ENCODE results near the gene PRKAA1. TPM values are rescaled to one million over a fixed set of nuclear protein-coding genes. Genes with fewer than 3 reads are reported as not detected.
"Not testable (repeated sequence)": the region's sequence is repeated elsewhere in the genome, so short reads cannot be mapped to it uniquely, and the experiment has no call there.

PRKAA1 gene
- total RNA-seq, 4 donors from 2014 or later, result 82.7 to 132 (median 100) TPM

GRCh38 chr5:40736103-40736875 is 61.9 kb downstream of the PRKAA1 start:
- Histone ChIP-seq H3K4me3 (no peak overlapping the region), H3K36me3 (peaks cover 0 to 17% (median 0%) of the 10 kb centered on the region in 3 donors), H3K27ac (no peak overlapping the region), H3K27me3 (no peaks in the 10 kb centered on the region), H3K9me3 (no peaks in the 10 kb centered on the region), H3K4me1 (peaks cover 0 to 26% (median 2%) of the 10 kb centered on the region in 4 donors)
- DNase-seq, result no peak
- TF ChIP-seq CTCF (IDR thresholded peaks at IDR 0.05) (peak; percentile 20 to 90 (median 78)), POLR2A (IDR thresholded peaks at IDR 0.05) (no peak)

DNA sequence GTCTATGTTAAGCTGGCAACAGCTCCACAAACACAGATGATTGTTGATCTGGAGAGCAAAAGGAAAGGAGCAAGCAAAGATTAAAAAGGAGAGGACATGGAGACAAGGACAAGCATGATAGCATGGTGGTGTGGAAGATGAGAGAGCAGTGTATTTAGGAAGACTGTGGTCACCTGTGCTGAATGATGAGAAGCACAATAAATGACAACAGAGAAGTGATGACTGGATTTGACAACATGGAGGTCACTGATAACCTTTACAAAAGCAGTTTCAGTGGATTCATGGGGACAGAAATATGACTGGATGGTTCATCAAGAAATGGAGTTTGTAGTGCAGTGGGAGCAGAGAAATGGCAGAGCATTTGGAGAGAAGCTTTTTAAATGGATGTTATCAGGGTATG is 62.6 kb downstream of the PRKAA1 start:
- no peaks in the 10 kb centered on the region for H3K9me3 ChIP-seq
- no peak overlapping the region for H3K27ac ChIP-seq
- TF ChIP-seq CTCF (IDR thresholded peaks at IDR 0.05), result no peak
- no peak for TF ChIP-seq POLR2A (IDR thresholded peaks at IDR 0.05)
- no peaks in the 10 kb centered on the region for H3K27me3 ChIP-seq
- no peak overlapping the region for H3K4me3 ChIP-seq
- H3K4me1 ChIP-seq, result peaks cover 0 to 26% (median 2%) of the 10 kb centered on the region in 4 donors
- peaks cover 0 to 10% (median 0%) of the 10 kb centered on the region in 3 donors for H3K36me3 ChIP-seq
- no peak for DNase-seq

DNA sequence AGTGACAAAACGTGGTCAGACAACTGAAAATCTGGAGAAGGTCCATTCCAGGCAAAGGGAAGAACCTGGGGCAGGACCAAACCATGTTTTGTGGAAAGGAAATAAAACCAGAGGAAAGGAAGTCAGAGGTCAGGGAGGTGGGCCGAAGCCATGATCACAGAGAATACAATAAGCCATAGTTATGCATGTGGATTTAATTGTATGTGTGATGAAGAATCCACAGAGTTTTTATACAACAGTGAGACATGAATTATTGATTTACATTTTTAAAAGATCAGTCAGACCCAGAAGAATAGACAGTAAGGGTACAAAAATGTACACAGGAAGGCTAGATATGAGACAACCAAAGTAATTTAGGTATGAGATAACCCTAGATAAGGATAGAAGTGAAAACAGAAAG is 63.2 kb downstream of the PRKAA1 start:
- H3K27ac ChIP-seq, result peak overlapping the region in 2 of 4 donors; percentile 1 to 56
- H3K36me3 ChIP-seq, result peaks cover 0 to 4% (median 0%) of the 10 kb centered on the region in 3 donors
- no peak overlapping the region for H3K4me3 ChIP-seq
- H3K4me1 ChIP-seq, result peaks cover 0 to 26% (median 2%) of the 10 kb centered on the region in 4 donors
- H3K27me3 ChIP-seq, result no peaks in the 10 kb centered on the region
- no peak for DNase-seq
- H3K9me3 ChIP-seq, result no peaks in the 10 kb centered on the region
- TF ChIP-seq POLR2A (IDR thresholded peaks at IDR 0.05) (no peak), CTCF (IDR thresholded peaks at IDR 0.05) (no peak)

GRCh38 chr5:40733879-40734563 is 64.2 kb downstream of the PRKAA1 start:
- H3K4me3 ChIP-seq, result no peak overlapping the region
- H3K9me3 ChIP-seq, result no peaks in the 10 kb centered on the region
- TF ChIP-seq CTCF (IDR thresholded peaks at IDR 0.05) (peak in 1 of 6 experiments; percentile 13), POLR2A (IDR thresholded peaks at IDR 0.05) (no peak)
- no peaks in the 10 kb centered on the region for H3K27me3 ChIP-seq
- DNase-seq, result no peak
- peaks cover 0 to 26% (median 2%) of the 10 kb centered on the region in 4 donors for H3K4me1 ChIP-seq
- peak overlapping the region in 2 of 4 donors; percentile 1 to 56 for H3K27ac ChIP-seq
- peaks cover 0 to 6% (median 0%) of the 10 kb centered on the region in 3 donors for H3K36me3 ChIP-seq

DNA sequence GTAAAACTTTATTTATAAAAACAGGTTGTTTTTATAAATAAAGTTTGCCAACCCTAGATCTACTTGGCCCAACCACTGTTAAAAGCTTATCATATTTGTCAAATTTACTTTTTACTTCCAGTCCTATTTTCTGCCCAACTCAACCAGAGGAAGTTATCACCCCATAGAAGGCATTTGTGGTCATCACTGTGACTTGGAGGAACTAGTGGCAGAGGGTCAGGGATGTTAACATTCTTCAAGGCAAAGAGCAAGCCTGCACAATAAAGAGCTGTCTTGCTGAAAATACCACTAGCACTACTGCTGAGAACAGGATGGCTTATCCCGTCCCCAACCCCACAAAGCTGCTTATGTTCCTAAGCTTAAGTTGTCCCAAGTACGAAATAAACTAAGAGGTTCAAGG is 64.7 kb downstream of the PRKAA1 start:
- Histone ChIP-seq H3K9me3 (no peaks in the 10 kb centered on the region), H3K4me3 (no peak overlapping the region), H3K4me1 (peaks cover 0 to 26% (median 2%) of the 10 kb centered on the region in 4 donors), H3K36me3 (peaks cover 0 to 6% (median 0%) of the 10 kb centered on the region in 3 donors), H3K27me3 (no peaks in the 10 kb centered on the region), H3K27ac (peak overlapping the region in 1 of 4 donors; percentile 1)
- TF ChIP-seq POLR2A (IDR thresholded peaks at IDR 0.05), result no peak
- TF ChIP-seq CTCF (IDR thresholded peaks at IDR 0.05), result no peak
- DNase-seq, result no peak

DNA sequence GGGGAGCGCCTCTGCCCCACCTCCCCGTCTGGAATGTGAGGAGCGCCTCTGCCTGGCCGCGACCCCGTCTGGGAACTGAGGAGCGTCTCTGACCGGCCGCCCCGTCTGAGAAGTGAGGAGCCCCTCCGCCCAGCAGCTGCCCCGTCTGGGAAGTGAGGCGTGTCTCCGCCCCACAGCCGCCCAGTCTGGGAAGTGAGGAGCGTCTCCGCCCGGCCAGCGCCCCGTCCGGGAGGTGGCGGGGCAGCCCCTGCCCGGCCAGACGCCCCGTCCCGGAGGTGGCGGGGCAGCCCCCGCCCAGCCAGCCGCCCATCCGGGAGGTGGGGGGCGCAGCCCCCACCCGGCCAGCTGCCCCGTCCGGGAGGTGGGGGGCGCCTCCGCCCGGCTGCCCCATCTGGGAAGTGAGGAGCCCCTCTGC is 75.7 kb downstream of the PRKAA1 start:
- H3K27me3 ChIP-seq, DNase-seq, H3K27ac ChIP-seq, H3K9me3 ChIP-seq, H3K4me3 ChIP-seq, H3K4me1 ChIP-seq: not testable (repeated sequence)
- H3K36me3 ChIP-seq, result peaks cover 0 to 28% (median 0%) of the 10 kb centered on the region in 3 donors

Measured in Peyer's patch (tissue), 4 donors.